HG03565 (cell line): ENCODE data around the gene RALGAPA1.
"Not testable (repeated sequence)": the region's sequence is repeated elsewhere in the genome, so short reads cannot be mapped to it uniquely, and the experiment has no call there.

Source experiments
- ATAC-seq: cut with Tn5 transposase; IDR thresholded peaks from one replicate; pipeline ENCODE4 v1.9.1; 2021; ENCODE audit warnings: mild to moderate bottlenecking, moderate library complexity; ENCODE audit not compliant: unreplicated experiment

The RALGAPA1 gene

DNA sequence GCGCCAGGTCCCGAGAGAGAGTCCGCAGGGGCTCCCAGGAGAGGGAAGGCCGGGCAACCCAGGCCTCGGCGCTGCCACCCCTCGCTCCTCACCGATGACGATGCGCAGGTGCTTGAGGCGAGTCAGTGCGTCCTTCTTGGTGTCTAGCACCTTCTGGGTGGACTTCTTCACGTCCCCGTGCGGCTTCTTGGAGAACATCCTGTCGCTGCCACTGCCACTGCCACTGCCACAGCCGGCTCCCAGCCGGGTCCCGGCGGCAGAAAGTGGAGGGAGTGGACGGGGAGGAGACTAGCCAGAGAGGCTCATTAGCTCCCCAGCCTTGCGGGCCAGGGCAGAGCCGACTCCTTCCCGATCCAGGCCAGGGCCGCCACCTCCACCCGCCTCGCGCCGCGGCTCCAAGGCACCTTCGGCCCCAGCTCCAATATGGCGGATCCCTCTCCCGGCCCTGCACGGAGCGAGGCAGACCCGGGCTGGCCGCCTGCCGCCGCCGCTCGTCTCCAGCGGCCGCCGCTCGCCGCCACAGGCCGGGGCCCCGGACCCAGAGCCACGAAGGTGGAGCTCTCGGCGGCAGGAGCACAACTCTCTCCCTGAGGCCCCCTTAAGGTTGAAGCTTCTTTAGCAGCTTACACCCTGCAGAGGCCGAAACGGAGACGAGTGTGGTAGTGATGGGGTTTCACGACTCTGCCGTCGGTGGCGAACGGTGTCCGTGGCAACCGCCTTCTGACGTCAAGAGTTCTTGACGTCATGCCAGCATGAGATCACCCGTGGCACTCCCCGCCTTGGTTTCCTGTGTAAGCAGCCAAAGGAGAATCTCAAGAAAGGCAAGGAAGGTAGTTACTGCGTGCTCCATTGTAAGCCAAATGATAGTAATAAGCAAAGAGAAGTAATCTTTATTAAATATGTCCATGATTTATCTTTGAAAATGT lies at the start of gene RALGAPA1:
Gene RALGAPA1, minus strand, starts transcription at position 658 of the 926 bp plus-strand sequence. Its CDS starts 460 bp downstream, at position 198.
- peak; percentile 92 for ATAC-seq

GRCh38 chr14:35858521-35859209 lies 49.6 kb upstream of the RALGAPA1 start:
- ATAC-seq = no peak

DNA sequence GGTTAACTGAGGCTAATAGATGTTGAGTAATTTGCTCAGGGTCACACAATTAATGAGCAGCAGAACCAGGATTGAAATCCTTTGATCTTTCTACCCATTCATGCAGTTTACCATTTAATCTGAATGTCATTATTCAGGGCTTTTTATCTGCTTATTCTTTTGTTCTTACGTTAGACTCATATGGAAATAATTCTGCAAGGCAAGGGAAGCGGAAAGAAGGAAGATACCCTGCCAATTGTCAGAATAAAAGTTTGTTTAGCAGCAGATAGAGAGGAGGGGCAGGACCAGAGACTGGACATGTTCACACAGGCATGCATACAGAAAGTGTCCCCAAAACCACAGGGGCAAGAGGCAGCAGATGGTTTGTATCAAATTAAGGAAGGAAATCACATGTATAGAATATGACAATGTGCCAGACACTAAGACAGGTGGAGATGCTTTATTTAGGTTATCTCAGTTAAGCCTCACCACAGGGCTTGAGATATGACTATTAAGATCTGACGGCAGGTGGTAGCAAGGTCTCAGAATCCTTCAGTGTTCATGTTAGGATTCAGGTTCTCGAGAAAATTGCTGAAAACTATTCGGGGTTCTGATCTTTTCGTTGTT lies 46.9 kb upstream of the RALGAPA1 start:
- peak; percentile 99 for ATAC-seq

- ATAC-seq = no peak
These were observed 45.7 kb upstream of the RALGAPA1 start for GRCh38 chr14:35854696-35855270.

DNA sequence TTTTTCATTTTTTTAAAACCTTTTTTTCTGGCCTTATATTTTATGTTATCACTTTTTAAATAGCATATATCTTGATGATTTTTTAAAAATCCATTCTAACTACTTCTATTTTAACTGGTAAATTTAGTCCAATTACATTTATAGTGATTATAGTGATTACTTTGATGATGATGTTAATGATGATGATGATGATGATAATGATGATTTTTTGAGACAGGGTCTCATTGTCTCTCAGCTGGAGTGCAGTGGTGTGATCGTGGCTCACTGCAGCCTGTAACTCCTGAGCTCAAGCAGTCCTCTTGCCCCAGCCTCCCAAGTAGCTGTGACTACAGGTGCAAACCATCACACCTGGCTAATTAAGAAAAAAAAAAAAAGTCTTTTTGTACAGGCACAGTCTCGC lies 44.1 kb upstream of the RALGAPA1 start:
- ATAC-seq = no peak

DNA sequence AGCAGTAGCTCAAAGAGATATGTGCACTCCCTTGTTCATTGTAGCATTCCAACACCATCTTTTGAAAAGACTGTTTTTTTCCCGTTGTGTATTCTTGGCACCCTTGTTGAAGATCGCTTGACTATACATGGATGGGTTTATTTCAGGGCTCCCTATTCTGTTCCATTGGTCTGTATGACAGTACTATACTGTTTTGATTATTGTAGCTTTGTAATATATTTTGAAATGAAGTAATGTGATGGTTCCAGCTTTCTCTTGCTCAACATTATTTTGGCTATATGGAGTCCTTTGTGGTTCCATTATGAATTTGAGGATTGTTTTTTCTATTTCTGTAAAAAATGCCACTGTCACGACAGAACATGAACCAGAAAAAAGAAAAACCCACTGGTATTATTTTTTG lies 42.7 kb upstream of the RALGAPA1 start:
- no peak for ATAC-seq

DNA sequence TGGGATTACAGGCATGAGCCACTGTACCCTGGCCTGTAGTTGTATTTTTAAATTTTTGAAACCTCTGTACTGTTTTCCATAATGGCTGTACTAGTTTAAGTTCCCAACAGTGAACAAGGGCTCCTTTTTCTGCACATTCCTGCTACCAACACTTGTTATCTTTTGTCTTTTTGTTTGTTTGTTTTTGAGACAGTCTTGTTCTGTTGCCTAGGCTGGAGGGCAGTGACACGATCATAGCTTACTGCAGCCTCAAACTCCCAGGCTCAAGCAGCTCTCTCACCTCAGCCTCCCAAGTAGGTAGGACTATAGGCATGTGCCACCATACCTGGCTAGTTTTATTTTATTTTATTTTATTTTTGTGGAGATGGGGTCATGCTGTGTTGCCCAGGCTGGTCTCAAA lies 40.0 kb upstream of the RALGAPA1 start:
- no peak for ATAC-seq

DNA sequence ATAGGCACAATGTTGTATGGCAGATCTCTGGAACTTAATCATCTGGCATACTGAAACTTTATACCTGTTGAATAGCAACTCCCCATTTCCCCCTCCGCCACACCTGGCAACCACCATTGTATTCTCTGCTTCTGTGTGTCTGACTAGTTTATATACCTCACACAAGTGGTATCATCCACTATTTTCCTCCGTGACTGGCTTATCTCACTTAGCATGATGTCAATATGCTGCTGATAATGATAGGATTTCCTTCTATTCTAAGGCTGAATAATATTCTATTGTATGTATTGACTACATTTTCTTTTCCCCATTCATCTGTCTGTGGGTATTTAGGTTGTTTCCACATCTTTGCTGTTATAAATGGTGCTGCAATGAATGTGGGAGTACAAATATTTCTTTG lies 38.5 kb upstream of the RALGAPA1 start:
- no peak for ATAC-seq

- ATAC-seq = no peak
These were observed 35.4 kb upstream of the RALGAPA1 start for GRCh38 chr14:35844494-35844893.

- not testable (repeated sequence) for ATAC-seq
These were observed 33.1 kb upstream of the RALGAPA1 start for GRCh38 chr14:35842245-35842644.

DNA sequence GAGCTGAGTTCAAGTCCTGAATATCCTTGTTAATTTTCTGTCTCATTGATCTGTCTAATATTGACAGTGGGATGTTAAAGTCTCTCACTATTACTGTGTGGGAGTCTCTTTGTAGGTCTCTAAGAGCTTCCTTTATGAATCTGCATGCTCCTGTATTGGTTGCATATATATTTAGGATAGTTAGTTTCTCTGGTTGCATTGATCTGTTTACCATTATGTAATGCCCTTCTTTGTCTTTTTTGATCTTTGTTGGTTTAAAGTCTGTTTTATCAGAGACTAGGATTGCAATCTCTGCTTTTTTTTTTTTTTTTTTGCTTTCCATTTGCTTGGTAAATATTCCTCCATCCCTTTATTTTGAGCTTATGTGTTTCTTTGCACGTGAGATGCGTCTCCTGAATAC lies 32.6 kb upstream of the RALGAPA1 start:
- not testable (repeated sequence) for ATAC-seq

GRCh38 chr14:35835208-35835982 lies 26.3 kb upstream of the RALGAPA1 start:
- no peak for ATAC-seq

DNA sequence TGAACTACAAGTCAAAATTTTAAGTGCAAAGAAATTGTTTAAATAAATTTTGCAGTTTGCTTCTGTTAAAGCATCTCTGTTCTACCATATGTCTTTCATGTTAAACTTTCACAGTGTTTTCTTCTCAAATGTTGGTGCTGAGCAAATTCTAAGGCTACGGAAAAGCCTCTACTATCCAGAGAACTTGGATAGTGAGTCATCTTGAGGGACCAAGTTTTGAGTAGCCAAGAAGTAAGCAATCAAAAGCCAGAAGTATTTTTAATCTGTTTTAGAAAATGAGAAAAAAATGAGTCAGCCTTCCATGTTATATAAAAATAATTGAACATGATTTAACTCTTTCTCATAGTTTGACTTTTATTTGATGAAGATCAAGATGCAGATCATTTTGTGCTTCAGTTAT lies 20.4 kb upstream of the RALGAPA1 start:
- ATAC-seq = no peak

DNA sequence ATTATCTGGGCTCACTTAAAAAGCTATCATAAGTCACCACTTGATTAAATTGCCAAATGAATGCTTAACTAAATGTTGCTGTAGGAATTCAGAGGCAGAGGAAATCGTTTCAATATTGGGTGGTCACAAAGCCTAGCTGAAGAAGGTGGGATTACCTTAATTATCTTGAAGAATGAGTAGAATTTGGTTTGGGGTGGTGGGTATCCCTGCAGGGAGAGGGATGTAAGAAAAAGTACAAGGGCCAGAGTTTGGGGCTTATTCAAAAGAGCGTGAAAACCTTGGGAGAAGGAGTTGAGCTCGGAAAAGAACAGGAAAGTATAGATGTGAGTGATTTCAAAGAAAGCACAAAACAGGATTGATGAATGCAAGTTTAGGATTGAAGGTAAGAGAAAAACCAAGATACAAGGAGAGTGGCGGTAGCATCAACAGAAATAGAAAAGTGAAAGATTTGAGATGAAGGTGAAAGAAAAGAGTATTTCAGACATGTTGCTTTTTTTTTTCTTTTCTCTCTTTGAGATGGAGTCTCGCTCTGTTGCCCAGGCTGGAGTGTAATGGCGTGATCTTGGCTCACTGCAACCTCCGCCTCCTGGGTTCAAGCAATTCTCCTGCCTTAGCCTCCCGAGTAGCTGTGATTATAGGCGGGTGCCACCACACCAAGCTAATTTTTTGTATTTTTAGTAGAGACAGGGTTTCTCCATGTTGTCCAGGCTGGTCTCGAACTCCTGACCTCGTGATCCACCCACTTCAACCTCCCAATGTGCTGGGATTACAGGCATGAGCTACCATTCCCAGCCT lies 18.8 kb upstream of the RALGAPA1 start:
- ATAC-seq = no peak

DNA sequence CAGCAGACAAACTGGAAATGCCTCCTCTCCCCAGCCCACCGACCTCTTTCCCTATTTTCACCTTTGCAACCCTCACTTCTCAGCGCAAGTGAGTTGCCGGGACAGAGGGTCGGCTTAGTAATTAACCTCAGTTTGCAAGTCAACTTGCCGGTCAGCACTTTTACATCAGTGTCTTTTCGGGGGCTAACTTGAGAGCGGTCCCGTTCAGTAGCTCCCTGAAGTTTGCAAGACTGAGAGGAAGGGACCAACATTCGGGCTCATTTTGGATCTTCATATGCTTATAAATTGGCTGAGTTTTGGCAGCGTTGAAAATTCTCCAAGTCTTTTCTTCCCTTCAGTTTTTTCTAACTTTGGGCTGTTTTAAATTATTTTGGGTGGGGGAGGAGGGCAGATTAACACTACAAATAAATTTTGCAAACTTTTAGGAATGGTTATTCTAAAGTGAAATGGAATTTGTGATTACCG lies 17.9 kb upstream of the RALGAPA1 start:
- no peak for ATAC-seq

- ATAC-seq = peak; percentile 98
These were observed 17.3 kb upstream of the RALGAPA1 start, which contains the start of gene BRMS1L for GRCh38 chr14:35826218-35826951. Gene BRMS1L, plus strand, starts transcription at chr14:35826338. Its CDS starts 179 bp downstream, at chr14:35826517.

DNA sequence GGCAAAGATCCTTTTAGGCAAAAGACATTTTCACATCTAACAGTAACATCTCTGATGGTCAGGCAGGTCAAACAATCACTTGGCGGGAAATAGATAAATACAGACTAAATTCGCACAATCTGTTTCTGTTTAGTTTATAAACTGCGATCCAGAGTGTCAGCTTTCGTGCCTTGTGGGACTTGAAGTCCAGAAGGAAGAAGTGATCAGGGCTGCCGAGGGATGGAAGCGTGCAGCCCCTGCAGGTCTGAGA lies 16.8 kb upstream of the RALGAPA1 start:
- ATAC-seq = no peak

GRCh38 chr14:35824446-35825165 lies 15.5 kb upstream of the RALGAPA1 start:
- ATAC-seq = not testable (repeated sequence)
